T-helper 1 cell (primary cell): Measurements from ENCODE around the gene RAB3IL1.
A peak's percentile ranks its signal among the peaks of the same experiment; 100 is the strongest.

Source experiments
- DNase-seq, 5 donors: peaks; one replicate each; pipeline ENCODE4 v3.0.0-alpha.2; 2012 to 2020

Gene RAB3IL1

DNA sequence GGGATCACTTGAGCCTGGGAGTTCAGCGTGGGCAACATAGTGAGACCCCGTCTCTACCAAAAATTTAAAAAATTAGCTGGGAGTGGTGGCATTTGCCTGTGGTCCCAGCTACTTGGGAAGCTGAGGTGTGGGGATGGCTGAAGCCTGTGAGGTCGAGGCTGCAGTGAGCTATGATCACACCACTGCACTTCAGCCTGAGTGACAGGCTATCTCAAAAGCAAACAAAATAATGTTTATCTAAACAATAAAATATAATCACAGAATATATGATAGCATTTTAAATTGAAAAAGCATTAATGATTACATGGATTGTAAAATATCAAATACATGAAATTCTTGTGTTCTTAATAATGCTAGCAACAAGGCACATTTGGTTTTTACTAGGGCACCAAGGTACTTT, 35.5 kb upstream of the RAB3IL1 start:
- no peak for DNase-seq

DNA sequence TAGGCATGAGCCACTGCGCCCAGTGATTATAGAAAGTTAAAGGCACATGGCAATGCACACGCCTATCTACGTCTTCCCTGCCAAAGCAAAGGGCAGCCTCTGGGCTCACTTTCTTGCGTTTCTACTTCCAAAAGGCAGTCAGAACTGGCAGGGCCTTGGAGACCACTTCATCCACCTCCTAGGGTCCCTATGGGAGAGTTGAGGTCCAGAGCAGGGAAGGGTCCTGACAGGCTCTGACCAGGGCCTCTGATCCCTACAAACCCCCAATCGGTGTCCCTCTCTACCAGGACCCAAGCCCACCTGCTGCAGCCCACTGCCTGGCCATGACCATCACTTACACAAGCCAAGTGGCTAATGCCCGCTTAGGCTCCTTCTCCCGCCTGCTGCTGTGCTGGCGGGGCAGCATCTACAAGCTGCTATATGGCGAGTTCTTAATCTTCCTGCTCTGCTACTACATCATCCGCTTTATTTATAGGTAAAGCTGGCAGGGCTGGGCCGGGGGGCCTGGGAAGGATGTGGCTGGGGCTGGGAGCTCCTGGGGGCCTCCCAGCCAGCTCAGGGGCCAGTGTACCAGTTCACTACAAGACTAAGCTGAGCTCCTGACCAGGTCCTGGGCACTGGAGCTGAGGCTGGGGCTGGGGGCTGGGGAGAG, 34.2 kb upstream of the RAB3IL1 start:
- no peak for DNase-seq

GRCh38 chr11:61950035-61950547, 32.7 kb upstream of the RAB3IL1 start, which contains the start of gene BEST1:
BEST1 (plus strand) TSS chr11:61950351; CDS start chr11:61951807, 1,456 bp downstream.
- no peak for DNase-seq

DNA sequence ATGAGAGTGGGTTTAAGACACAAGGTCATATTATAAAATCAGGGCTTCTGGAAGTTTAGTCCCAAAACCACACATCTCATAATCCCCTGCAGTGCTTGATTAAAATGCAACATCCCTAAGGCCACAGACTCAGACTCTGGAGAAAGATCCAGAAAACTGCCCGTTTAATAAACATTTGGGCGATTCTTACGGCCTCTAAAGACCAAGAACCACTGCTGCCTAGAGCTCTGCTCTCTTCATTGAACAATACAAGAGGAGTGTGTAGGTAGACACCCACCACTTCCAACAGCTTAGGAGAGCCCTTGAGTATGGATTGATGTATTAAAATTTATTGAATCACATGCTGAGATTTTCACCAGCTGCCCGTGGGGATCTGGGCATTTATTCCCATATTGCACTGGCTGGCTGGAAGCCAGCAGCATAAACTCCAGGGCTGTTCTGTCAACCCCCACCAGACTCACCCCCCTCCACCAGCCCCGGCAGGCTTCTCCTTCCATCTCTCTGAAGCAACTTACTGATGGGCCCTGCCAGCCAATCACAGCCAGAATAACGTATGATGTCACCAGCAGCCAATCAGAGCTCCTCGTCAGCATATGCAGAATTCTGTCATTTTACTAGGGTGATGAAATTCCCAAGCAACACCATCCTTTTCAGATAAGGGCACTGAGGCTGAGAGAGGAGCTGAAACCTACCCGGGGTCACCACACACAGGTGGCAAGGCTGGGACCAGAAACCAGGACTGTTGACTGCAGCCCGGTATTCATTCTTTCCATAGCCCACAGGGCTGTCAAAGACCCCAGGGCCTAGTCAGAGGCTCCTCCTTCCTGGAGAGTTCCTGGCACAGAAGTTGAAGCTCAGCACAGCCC, 32.0 kb upstream of the RAB3IL1 start:
- DNase-seq, result peak in 1 of 5 donors; percentile 65

DNA sequence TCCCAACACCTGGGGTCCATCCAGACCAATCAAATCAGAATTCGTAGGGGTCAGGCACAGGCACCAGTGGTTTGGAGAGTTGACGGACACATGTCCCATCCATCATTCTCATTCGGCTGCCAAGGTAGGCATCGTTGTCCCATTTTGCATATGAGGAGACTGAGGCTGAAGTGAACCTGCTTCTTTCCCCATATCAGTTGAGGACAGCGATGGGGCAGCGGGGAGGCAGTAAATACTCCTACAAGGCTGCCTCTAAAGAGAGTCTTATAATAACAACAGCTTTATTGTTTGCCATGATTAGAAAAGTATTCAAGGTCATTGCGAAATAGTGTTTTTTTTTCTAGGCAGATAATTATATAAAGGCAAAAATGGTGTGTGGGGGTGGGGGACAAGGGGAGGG, 31.1 kb upstream of the RAB3IL1 start:
- DNase-seq, result no peak

- peak in 3 of 5 donors; percentile 35 to 62 (median 41) for DNase-seq
Measured at GRCh38 chr11:61947486-61948210, 30.3 kb upstream of the RAB3IL1 start.

- DNase-seq, result no peak
Measured at GRCh38 chr11:61946894-61947293, 29.5 kb upstream of the RAB3IL1 start.

DNA sequence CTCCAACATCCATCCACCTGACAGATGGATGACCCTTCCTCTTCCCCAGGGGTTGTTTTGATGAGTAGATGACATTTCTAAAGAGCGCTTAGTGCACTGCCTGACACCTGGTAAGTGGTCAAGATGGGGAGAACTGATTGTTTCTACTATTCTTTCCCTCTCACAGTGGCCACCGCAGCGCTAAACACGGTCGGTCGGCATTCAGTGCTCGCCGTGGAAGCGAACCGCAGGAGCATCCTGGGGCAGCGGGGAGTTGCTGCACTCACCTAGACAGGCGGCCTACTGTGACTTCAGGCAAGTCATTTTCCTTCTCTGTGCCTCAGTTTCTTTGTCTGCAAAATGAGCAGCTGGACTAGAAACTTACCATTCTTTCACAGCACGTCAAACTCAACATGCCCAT, 27.8 kb upstream of the RAB3IL1 start:
- no peak for DNase-seq

DNA sequence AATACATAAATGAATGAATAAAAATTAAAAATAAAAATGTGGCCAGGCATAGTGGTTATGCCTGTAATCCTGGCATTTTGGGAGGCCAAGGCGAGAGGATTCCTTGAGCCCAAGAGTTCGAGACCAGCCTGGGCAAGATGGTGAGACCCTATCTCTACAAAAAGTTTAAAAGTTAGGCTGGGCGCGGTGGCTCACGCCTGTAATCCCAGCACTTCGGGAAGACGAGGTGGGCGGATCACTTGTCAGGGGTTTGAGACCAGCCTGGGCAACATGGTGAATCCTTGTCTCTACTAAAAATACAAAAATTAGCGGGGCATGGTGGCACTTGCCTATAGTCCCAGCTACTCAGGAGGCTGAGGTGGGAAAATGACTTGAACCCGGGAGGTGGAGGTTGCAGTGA, 23.1 kb upstream of the RAB3IL1 start:
- no peak for DNase-seq

GRCh38 chr11:61935861-61936260, 18.5 kb upstream of the RAB3IL1 start:
- no peak for DNase-seq

- no peak for DNase-seq
Measured at GRCh38 chr11:61930933-61931332, 13.6 kb upstream of the RAB3IL1 start.

DNA sequence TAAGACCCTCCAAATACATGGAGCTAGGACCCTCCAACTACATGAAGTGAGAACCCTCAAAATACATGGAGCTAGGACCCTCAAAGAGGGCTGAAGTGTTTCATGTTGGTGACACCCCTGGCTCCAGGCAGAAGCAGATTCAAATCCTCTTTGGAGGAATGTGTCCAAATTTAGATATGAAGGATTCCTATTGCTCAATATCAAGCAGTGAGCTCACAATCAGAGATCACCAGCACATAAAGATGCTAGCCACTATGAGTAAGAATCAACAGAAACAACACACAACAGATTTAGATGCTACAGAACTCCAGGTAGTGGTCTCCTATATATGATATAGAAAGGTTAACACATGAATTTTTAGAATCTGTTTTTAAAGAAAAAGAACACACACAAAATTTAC, 11.2 kb upstream of the RAB3IL1 start:
- no peak for DNase-seq

DNA sequence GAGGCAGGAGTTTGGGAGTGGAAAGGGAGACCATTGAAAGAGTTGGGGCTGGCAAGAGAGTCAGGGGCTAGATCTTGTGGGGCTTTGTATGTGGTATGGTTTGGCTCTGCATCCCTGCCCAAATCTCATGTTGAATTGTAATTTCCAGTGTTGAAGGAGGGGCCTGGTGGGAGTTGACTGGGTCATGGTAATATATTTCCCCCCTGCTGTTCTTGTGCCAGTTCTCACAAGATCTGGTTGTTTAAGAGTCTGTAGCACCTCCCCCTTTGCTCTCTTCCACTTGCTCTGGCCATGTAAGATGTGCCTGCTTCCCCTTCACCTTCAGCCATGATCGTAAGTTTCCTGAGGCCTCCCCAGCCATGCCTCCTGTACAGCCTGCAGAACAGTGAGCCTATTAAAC, 10.1 kb upstream of the RAB3IL1 start:
- DNase-seq, result no peak

DNA sequence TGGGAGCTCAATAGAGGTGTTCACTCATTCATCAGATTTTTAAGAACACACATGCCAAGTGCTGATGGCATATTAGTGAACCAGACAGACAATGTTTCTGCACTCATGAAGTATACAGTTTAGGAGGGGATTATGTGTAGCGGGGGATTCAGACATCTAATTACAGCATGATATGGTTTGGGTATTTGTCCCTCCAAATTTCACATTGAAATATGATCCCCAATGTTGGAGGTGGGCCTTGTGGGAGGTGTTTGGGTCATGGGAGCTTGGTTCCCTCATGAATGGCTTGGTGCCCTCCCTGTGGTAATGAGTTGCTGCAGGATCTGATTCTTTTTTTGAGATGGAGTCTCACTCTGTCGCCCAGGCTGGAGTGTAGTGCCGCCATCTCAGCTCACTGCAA, 8.9 kb upstream of the RAB3IL1 start:
- DNase-seq, result no peak

- DNase-seq, result no peak
Measured at GRCh38 chr11:61925736-61926135, 8.4 kb upstream of the RAB3IL1 start.

DNA sequence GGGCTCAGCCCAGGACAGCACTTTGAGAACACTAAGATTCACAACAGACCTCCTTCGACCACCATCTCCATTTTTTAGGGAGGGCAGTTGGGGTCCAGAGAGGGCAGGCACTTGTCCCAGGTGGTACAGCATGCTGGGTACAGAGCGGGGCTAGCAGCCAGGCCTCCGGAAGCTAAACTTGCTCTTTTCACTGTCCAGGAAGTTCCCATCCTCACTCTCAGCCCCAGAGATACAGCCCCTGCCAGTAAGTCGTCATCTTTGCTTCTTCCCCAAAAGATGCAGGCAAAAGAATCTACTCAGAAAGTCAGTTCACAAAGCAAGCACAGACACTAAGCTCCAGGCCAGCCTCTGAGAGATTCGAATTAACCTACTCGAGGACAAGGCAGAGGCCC, 6.7 kb upstream of the RAB3IL1 start:
- DNase-seq, result no peak

- DNase-seq, result no peak
Measured at GRCh38 chr11:61923166-61924063, 6.0 kb upstream of the RAB3IL1 start.

- DNase-seq, result no peak
Measured at GRCh38 chr11:61922539-61922938, 5.2 kb upstream of the RAB3IL1 start.

- no peak for DNase-seq
Measured at GRCh38 chr11:61921446-61921845, 4.1 kb upstream of the RAB3IL1 start.

DNA sequence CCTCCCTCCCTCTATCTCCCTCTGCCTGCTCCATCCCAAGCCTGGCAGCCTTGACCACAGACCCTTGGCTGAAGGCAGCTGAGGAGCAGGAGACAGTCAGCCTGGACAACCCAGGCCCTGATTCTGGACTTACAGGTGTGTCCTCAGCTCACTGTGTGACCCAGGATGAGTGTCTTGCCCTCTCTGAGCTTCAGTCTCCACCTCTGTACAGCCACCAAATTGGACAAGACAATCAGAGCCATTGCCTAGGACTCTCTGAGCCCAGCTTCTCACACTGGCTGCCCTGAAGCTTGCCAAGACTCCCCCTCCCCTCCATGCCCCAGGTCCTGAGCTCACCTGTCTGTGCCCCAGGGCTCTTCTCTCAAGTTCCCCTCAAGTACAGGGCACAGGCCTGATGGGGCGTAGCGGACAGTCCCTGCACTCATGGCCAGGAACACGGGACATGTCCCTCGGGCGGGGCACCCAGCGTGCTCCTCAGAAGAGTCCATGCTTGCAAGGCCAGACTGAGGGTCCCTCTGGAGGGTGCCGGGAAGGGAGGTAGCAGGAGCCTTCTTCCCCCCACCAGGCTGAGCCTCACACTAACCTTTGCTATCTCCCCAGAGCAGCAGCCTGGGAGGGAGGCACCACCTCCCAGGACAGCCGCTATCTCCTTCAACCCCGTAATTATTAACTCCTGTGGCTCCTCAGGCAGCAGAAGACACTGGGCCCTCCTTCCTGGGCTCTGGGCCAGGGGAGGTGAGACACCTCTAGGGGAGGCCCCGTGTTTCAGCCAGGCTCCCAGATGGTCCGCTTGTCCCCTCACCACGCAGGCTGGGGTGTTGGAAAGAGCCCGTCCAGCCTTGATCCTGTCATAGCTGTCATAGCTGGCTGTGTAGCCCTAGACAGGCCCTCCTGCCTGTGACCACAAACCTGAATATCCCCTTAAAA, 2.6 kb upstream of the RAB3IL1 start:
- DNase-seq, result no peak
